ENCODE measurements around the gene ACOD1.

GRCh38 chr13:76913898-76914297 is 34.4 kb upstream of the ACOD1 start:
- no peak for TF ChIP-seq POLR2A (IDR thresholded peaks at IDR 0.05)
- TF ChIP-seq, protein P1, sequence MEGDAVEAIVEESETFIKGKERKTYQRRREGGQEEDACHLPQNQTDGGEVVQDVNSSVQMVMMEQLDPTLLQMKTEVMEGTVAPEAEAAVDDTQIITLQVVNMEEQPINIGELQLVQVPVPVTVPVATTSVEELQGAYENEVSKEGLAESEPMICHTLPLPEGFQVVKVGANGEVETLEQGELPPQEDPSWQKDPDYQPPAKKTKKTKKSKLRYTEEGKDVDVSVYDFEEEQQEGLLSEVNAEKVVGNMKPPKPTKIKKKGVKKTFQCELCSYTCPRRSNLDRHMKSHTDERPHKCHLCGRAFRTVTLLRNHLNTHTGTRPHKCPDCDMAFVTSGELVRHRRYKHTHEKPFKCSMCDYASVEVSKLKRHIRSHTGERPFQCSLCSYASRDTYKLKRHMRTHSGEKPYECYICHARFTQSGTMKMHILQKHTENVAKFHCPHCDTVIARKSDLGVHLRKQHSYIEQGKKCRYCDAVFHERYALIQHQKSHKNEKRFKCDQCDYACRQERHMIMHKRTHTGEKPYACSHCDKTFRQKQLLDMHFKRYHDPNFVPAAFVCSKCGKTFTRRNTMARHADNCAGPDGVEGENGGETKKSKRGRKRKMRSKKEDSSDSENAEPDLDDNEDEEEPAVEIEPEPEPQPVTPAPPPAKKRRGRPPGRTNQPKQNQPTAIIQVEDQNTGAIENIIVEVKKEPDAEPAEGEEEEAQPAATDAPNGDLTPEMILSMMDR (IDR thresholded peaks at IDR 0.05): no peak

All from thyroid gland (tissue), 4 donors.